ENCODE results near the gene ASIC2.

Gene ASIC2

DNA sequence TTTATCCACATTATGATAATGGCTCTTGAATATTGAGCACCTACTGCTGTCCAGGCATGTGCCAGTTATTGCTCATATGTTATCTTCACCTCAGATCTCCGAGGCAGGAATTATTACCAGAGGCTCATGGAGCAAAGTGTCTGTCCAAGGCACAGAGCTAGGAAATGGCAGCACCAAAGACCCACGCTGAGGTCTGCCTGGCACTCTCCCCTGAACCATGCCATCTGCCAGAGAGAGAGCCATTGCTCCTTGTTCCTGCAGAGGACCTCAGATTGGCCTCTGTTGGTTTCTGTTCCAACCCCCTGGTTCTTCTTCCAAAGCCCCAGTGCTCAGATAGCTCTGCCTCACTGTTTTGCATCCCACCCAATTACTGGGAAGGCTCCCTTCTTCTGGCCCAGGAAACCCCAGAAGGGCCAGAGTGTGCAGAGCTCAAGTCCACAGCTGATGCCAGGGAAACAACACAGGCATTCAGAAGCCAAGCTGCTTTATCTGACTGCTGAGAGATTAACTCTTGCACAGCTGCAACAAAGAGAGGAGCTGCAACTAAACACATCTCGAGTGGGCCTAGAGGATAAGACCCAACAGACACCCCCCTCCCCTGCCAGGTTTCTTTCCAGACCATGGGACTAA is 5.9 kb downstream of the ASIC2 start:
- DNase-seq, result no peak

DNA sequence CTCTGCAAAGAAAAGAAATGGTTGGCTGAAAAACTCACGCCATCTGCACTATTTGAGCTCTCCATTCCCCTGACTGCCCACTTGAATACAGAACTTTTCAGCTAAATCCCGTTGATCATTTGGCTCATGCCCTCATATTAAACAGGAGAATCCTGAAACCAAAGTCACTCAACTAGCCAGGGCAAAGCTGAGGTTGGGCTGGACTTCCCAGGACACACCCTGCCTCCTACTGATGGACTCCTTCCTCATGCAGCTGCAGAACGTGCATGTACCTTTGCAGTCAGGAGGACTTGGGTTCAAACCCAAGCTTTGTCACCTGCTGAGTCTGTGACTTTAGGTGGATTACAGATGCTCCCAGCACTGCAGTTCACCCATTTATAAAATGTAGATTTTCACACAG is 7.7 kb downstream of the ASIC2 start:
- no peak for DNase-seq

DNA sequence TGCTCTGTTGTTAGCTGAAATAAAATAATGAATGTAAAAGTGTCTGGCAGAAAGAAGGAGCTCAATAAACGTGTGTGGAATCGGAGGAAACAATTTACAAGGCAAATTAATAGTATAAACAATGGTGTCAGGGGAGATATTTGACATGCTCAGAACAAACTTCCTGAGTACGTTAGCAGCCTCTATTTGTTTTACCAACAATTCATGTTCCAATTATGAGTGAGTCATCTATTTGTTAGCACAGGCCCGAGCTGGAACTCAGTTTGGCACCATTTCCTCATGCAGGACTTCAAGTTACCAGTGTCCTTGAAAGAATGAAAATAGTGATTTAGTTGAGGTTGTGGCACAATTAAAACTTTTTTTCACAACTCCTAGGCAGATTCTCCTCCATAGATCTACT is 9.1 kb downstream of the ASIC2 start:
- DNase-seq, result no peak

DNA sequence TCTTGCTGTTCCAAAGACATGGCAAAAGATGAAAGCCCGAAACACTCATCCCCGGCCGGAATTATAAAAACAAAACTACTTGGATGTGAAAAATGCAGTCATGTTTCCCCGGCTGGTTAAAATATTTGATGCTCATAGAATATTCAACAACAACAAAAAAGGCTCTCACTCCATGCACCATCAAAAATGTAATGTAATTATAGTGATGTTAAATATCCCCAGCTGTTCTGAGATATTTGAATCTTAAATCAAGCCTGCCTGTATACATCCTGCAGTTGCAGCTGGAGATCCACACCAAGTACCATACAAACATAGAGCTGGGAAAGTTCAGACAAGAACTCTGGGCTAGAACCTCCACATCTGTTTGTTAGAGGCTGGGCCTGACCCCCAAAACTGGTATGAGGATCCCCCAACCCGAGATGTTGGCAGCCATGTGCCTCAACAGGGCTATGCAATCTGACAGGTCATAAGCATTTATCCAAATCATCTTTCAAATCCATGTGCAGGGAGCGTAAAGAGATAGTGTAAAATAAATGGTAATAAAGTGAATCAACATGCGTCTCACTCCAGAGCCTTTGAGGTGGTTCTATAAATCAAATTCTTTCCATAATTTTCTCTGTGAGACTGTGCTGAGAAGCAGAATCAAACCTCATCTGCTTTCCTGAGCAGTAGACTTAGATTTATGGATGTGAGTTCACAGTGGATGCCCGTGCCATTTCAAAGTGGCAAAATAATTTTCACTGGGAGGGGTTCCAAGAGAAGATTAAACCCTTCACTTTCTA is 12.7 kb downstream of the ASIC2 start:
- no peak for DNase-seq

DNA sequence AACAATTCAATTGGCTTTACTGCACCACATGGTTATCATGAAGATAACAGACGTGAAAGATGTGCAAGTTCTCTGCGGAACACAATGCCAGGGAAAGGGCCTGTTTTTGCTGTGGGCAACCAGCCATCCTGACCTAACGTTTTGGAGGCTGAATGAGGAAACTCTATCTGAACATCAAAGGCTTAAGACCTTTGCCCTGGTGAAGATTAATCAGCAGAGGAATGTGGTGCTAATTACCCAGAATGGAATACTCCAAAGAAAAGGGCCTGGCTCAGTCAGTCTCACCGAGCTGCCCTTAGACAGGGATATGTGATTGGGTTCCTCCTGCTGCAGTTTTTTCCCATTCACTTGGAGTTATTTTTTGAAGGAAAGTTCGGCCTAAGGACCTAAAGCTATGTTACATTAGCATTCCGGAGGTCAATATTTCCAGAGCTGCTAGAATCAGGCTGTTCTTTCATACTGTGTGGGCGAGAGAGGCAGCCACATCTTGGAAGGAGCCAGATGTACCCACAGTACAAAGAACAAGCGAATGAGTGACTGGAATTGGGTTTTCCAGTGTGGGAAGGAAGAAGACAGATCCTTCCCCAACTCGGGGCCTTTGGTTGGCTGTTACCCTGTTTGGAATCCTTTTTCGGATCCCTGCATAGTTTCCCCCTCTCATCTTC is 15.5 kb downstream of the ASIC2 start:
- DNase-seq, result peak; percentile 74

DNA sequence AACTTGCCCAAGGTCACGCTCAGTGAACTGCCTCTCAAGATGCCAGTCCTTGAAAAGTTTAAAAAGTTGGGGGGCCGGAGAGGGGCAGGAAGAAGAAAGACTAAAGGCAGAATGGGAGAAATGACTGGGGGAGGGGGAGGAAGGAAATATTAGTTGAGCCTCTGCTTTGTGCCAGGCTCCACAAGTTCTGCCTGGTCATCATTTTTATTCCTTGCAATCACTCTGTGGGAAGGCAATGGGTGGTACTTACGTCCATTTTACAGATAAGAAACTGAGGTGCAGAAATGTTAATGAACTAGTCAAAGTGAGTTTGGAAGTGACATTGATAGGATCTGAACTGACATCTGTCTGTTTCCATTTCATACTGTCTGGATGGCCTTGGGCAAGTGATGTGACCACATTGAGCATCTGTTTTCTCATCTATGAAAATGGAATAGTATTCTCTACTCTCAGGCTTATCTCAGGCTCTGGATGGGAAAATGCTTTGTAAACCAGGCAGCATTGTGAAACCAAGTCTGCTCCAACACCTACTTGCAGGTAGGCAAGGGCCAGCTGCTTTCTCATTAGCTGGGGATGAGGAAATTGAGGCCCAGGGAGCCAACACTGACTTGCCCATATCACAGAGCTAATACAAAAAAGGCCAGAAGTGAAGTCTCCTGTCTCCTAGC is 19.2 kb downstream of the ASIC2 start:
- no peak for DNase-seq

DNA sequence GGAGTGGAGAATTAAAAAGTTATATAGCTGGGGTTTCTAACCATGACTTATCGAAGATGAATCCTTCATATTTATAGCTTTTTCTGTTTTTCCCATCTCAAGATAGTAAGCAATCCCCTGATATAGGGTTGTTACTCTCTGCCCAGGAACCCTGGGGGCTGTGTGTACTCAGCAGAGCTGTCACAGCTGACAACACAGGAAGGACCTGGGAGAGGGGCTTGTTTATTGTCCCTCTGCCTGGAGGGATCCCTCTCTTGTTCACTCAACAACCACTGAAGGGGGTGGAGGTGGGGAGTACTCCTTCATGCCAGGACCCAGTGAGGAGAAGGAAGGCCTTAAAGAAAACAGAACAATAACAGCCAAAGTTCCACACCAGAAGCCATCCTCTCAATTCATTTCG is 19.8 kb downstream of the ASIC2 start:
- no peak for DNase-seq

DNA sequence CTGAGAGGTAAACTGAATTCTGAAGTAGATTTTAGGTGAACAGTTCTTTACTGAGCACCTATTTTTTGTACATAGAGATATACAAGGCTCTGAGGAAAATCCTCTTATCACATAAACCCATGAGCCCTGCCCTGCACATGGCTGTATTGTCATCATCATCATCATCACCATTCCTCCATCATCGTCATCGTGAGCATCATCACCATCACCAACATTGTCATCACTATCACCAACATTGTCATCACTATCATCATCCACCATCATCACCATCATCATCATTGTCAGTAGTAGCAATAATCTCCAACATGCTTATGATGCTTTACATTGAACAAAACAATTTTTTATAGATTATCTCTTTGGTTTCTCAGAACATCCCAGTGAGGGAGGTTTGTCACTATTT is 20.7 kb downstream of the ASIC2 start:
- no peak for DNase-seq

DNA sequence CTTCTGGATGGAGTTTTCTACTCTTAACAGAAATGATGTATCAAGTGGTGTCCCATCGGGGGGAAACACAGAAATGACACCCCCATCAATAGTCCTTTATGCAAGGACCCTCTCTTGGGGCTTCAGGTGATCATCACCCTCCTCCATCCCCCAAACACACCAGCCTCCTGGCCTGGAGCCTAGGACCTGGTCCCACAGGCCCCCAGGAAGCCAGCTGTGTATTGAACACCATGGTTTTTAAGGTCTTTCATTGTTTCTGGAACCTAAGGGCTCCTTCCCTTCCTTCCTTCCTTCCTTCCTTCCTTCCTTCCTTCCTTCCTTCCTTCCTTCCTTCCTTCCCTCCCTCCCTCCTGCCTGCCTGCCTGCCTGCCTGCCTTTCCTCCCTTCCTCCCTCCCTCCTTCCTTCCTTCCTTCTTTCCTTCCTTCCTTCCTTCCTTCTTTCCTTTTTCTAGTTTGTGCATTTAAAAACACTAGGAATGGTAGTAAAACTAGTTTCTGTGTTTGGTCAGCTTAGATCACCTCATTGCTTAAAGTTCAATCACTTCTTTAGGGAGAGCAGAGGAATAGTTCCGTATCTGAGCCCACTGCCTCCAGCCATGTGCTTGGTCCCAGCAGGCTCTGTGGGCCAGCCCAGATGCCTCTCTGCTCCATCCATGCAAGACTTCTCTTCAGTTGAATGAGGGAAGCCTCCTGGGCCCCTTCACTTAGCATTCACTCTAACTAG is 23.6 kb downstream of the ASIC2 start:
- DNase-seq, result no peak

DNA sequence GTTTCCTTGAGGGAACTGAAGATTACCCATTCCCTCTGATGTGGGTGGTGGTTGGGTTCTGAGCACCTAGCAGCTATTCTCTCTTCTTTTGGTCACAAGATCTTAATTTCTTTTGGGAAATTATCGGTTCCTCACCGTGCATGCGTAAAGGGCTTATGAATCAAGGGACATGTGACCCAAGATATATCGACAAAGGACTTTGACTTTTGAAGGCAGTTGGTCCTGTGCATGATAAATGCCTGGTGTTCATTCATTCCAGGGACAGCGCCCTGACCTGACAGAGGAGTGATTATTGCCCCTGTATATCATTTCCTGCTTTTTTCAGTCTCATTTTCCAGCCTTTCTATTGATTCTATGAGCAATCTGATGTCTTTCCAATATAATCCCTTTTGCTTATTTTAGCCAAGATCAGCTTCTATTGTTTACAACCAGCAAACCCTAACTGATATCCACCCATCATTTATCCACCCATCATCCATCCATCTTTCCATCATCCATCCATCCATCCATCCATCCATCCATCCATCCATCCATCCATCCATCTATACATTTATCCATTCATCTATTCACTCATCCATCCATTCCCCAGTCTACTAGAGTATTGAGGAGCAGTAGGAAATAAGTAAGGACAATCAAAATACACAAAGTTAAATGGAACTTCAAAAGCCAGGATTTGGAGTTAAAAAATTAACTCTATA is 25.1 kb downstream of the ASIC2 start:
- DNase-seq, result no peak

DNA sequence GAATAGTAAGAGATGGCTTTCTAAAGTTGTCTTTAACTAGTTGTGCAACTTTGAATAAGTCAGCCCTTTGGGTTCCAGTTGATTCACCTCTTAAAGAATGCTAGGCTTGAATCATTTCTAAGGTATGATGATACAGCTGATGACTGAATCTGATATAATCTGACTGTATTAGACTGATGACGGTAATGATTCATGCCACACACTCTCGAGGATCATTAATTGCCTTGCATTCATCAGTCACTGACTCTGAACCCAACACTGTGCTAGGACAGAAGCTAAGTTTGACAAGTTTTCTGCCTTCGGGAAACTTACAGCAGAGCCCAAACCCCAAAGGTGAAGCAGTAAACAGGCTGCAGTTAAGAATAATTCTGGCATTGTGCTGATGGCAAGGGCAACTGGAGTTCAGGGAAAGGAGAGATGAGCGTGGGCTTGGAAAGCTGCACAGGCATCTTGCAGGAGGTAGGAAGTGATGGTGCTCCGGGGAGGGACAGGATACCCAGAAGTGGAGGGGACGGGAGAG is 25.8 kb downstream of the ASIC2 start:
- no peak for DNase-seq

DNA sequence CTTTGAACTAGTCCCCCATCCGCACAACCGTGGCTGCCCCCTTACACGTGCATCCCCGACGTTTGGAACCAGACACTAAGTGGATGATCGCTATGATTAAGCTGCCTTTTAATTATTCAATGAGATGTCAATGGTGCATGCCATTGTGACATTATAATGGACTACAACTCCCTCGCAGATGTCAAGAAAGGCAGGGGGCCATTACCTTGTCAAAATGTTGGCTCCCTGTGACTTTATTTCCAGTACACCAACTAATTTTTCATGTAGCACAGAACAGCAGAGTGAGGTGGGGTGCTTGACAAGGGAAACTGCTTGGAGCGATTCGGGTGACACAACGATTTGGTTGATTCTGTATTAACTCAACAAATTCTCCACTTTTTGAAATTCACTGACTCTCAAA is 26.5 kb downstream of the ASIC2 start:
- no peak for DNase-seq

DNA sequence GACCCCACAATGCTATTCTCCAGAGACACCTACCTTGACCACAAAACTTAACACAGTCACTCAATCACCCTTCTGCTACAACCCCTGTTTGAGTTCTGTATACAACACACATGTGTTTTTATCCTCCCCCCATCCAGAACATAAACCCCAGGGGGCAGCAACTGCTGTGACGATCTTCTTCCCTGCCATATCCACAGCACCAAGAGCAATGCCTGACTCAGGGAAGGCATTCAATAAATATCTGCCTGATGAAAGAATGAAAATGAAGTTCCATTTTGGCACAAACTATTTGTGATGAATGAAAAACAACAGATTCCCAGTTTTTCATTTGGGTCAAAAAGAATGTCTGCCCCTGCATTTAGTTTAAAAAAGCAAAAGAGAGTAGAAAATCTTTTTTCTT is 27.0 kb downstream of the ASIC2 start:
- no peak for DNase-seq

DNA sequence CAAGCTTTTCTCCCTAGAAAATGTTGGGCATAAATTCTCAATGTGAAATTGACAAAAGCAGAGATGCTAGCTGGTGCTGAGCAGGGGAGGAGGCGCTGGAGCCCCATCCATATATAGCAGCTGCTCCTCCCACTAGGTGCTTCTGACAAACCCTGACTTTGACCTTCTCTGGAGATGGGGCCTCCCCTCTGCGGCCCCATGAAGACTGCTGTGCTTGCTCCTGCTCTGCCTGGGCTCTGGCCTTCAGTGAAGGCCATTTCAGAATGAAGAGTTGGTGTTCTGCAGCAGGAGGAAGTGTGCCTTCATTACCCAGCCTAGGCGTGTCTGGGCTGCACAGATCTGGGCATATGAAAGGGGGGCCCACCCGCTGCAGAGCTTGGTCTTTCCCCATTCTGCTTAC is 29.7 kb downstream of the ASIC2 start:
- DNase-seq, result no peak

DNA sequence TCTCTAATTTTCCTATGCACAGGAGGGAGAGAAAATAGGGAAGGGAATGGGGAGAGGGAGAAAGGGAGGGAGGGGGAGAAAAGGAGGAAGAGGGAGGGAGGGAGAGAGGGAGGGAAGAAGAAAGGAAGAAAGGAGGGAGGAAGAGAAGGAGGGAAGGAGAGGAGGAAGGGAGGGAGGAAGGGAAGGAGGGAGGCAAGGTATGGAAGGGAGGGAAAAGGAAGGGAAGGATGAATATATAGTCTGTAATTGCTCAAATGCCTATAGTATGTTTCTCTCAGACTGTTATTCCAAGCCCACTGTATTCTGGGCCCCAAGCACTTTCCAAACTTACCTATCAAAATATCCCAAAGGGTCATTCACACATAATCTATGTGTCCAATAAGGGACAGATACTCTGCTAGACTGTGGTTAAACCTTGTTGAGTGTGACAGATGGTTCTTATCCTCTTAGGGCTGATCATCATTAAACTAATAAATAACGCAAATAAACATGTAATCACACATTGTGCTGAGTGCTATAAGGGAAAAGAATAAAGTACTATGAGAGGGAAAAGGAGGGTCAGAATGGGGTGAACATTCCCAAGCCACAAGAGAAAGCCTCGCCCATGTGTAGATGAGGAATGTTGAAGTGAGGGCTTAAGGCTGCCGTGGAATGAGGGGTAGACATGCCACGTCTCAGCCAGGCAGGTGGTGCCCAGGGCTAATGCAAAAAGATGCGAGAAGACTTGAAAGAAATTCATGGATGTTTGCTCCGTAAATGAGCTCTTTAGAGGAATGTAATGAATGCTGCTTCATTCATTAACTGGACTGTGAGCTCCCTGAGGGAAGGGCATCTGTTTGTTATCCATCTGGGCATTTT is 30.6 kb downstream of the ASIC2 start:
- DNase-seq, result no peak

DNA sequence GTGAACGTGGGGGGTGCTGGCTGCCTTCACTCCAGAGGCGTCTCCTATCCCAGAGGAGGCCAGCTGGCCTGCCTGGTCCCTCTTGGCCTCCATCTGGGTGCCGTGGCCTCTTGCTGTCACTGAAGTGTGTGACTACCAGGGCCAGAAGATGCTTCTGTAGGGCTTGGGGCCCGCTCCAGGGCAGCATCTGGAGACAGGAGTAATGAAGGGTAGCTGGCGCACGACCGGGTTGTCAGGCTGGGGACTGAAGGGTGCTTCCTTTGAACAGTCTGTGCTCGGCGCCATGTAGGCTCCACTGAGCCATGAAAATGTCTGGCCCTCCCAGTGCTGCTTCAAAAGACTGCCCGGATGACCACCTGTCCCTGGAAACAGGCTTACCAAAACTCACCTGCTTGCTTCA is 31.3 kb downstream of the ASIC2 start:
- no peak for DNase-seq

DNA sequence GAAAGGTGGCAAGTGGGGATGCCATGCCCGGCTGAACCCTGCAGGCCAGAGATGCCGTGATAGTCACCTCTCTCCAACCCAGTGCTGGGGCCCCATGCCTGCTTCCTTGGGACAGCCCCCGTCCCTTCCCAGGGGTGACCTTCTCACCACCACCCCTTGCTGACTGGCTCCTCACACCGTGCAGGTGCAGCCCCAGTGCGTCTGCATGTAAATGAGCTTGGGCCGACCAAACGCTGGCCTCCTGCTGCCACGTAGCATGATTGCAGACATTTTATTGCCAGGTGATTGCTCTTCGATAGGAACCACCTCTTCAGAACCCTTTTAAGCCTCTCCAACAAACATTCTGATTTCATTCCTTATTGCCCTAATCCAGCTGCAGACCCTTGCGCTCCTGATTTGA is 32.5 kb downstream of the ASIC2 start:
- no peak for DNase-seq

DNA sequence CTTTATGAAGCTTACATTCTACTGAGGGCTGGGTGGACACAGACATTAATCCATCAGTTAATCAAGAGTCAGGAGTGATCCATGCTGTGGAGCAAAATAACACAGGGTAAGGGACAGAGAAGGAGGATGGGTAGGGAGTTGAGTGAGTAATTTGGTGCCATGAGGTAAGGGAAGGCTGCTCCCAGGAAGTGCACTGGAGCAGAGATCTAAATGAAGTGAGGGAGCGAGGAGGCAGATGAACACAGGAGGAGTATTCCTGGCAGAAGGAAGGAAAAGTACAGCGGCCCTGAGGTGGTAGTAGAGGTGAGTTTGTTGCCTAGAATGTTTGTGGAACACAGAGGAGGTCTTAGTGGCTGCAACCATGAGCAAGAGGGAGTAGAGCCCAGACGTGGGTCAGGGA is 34.8 kb downstream of the ASIC2 start:
- no peak for DNase-seq

DNA sequence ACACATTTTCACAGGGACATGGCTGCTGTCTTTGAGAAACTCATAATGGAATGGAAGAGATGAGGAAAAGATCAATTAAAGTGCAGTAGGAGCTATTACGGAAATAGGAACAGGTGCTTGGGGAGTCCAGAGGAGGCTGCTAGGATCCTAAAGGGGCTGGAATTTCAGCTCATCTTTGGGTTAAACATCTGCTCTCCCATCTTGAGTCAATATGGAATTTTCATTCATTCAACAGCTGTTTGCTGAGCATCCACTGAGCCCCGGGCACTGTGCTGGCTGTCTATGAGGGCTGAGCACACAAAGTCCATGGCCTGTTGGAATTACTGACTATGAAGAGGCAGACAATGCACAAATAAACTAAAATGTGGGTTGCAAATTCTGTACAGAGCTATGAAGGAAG is 47.9 kb downstream of the ASIC2 start:
- no peak for DNase-seq

DNA sequence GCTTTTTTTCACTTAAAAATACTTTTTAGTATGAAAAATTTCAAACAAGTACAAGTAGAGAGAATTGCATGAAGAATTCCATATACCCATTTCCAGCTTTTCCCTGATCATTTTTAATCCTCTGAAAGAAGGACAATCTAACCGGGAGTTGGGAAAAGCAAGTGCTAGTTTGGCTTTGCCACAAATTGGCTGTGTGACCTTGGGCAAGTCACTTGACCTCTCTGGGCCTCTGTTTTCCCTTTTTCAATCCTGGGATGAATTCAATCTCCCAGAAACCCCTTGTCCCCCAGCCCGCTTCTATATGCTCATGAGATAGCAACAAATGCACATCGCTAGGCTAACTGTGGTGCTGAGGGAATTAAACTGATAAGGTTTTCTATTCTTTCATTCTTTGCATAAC is 49.4 kb downstream of the ASIC2 start:
- DNase-seq, result no peak

Data from islet precursor cell (in vitro differentiated cells).